Endothelial cell of umbilical vein (primary cell): Measurements from ENCODE around the gene TM7SF2. TPM values are rescaled to one million over a fixed set of nuclear protein-coding genes. Genes with fewer than 3 reads are reported as not detected.

ENCODE experiments used
- BruUV-seq: library from RNA; stranded (reverse); fragments of 400-500 nt; replicated peaks from 2 replicates; lab custom pipeline; 2021; lab: Mats Ljungman, UMichigan
- CTCF ChIA-PET: fragments of 300-600, 350-600 bp; sonication (Branson Sonifier 250); formaldehyde crosslinking; loops from one replicate; lab custom pipeline; 2021; ENCODE audit warnings: antibody characterized with exemption, inconsistent platforms; lab: Charles Lee
- POLR2A ChIA-PET: fragments of 300-600, 350-600 bp; sonication (Branson Sonifier 250); formaldehyde crosslinking; loops from one replicate; lab custom pipeline; 2021; ENCODE audit warnings: antibody characterized with exemption, inconsistent platforms; lab: Charles Lee
- DNase-seq: peaks from one replicate; pipeline ENCODE4 v3.0.0-alpha.2; 2011; ENCODE audit warnings: low read depth, low spot score
- FAIRE-seq: peaks from 2 replicates; lab custom pipeline; 2011; peaks lifted over from hg19 to GRCh38; lab: Jason Lieb, UNC
- H2AFZ ChIP-seq: 2 replicates; pipeline ENCODE4 v1.6.0; 2012; ENCODE audit warnings: low read depth, low read length, control low read depth, inconsistent platforms
- H3K27ac ChIP-seq: 2 replicates; pipeline ENCODE4 v1.5.1; 2011; ENCODE audit warnings: low read depth, mild to moderate bottlenecking, control low read depth, low read length, moderate library complexity; ENCODE audit not compliant: insufficient read depth
- H3K27me3 ChIP-seq, 2 experiments: 2 replicates each; pipeline versions ENCODE4 v1.6.0 to v1.6.1; 2011; ENCODE audit warnings: low read length in 2 of 2, mixed read lengths in 1 of 2; ENCODE audit not compliant: control insufficient read depth in 2 of 2, insufficient read depth in 2 of 2
- H3K36me3 ChIP-seq, 2 experiments: 2 replicates in 1 of 2; 3 replicates in 1 of 2; pipeline ENCODE4 v1.5.1; 2011; ENCODE audit warnings: low read length in 2 of 2, mild to moderate bottlenecking in 1 of 2, moderate library complexity in 1 of 2; ENCODE audit not compliant: control insufficient read depth in 2 of 2, insufficient read depth in 2 of 2; ENCODE audit errors: extremely low read depth in 1 of 2
- H3K4me1 ChIP-seq: 3 replicates; pipeline ENCODE4 v1.5.1; 2011; ENCODE audit warnings: mild to moderate bottlenecking, low read length; ENCODE audit not compliant: control insufficient read depth, insufficient read depth; ENCODE audit errors: extremely low read depth
- H3K4me2 ChIP-seq: 2 replicates; pipeline ENCODE4 v1.6.1; 2011; ENCODE audit warnings: low read length, control low read depth, mixed read lengths; ENCODE audit not compliant: insufficient read depth
- H3K4me3 ChIP-seq, 3 experiments: fragments of 200-600 bp in 1 of 3; sonication (generic), shearing (Covaris generic) in 1 of 3; replicated peaks in 1 of 3; 2 replicates each; pipeline ENCODE4 v1.5.1; 2011 to 2016; ENCODE audit warnings: control low read depth in 3 of 3, low read length in 3 of 3, mild to moderate bottlenecking in 2 of 3, inconsistent platforms in 1 of 3, low read depth in 1 of 3, moderate library complexity in 1 of 3; ENCODE audit not compliant: insufficient read depth in 1 of 3
- H3K79me2 ChIP-seq: 2 replicates; pipeline ENCODE4 v1.6.0; 2012; ENCODE audit warnings: low read length, inconsistent platforms; ENCODE audit not compliant: control insufficient read depth, insufficient read depth
- H3K9ac ChIP-seq: replicated peaks from 2 replicates; pipeline ENCODE3; 2011; ENCODE audit warnings: low read length, control low read depth; ENCODE audit not compliant: insufficient read depth; ENCODE audit errors: extremely low read depth
- H3K9me1 ChIP-seq: replicated peaks from 3 replicates; pipeline ENCODE4 v1.6.0; 2011; ENCODE audit warnings: mild to moderate bottlenecking, low read length; ENCODE audit not compliant: control insufficient read depth, insufficient read depth; ENCODE audit errors: extremely low read depth
- H3K9me3 ChIP-seq: replicated peaks from 2 replicates; pipeline ENCODE4 v1.5.1; 2012; ENCODE audit warnings: low read length, inconsistent platforms; ENCODE audit not compliant: control insufficient read depth, insufficient read depth
- H4K20me1 ChIP-seq: replicated peaks from 2 replicates; pipeline ENCODE3; 2011; ENCODE audit warnings: mild to moderate bottlenecking, low read length; ENCODE audit not compliant: control insufficient read depth, insufficient read depth; ENCODE audit errors: extremely low read depth
- EZH2 ChIP-seq: IDR thresholded peaks from 2 replicates; pipeline ENCODE4 v1.6.1; 2012; ENCODE audit warnings: borderline replicate concordance, low read depth, mild to moderate bottlenecking, moderate library complexity, low read length, inconsistent platforms; ENCODE audit not compliant: severe bottlenecking
- FOS ChIP-seq: IDR thresholded peaks from 2 replicates; pipeline ENCODE4 v1.6.1; 2011; ENCODE audit warnings: mild to moderate bottlenecking, low read length, moderate library complexity, borderline replicate concordance; ENCODE audit not compliant: insufficient read depth
- GATA2 ChIP-seq: IDR thresholded peaks from 2 replicates; pipeline ENCODE4 v1.7.0; 2011; ENCODE audit warnings: low read depth, mild to moderate bottlenecking, moderate library complexity, mixed read lengths, low read length; ENCODE audit not compliant: insufficient read length, insufficient read depth
- JUN ChIP-seq: IDR thresholded peaks from 2 replicates; pipeline ENCODE4 v1.6.1; 2011; ENCODE audit warnings: borderline replicate concordance, low read depth; ENCODE audit not compliant: insufficient read length, insufficient read depth
- MYC ChIP-seq: IDR thresholded peaks from one replicate; pipeline ENCODE4 v1.6.1; 2011; ENCODE audit warnings: mild to moderate bottlenecking, low read depth, low read length
- POLR2A ChIP-seq: IDR thresholded peaks from 2 replicates; pipeline ENCODE4 v1.6.1; 2012; ENCODE audit warnings: low read depth, mild to moderate bottlenecking, control low read depth, low read length
- POLR2AphosphoS5 ChIP-seq: IDR thresholded peaks from 2 replicates; pipeline ENCODE4 v1.6.1; 2012; ENCODE audit warnings: low read depth, mild to moderate bottlenecking, control low read depth, low read length, moderate library complexity; ENCODE audit not compliant: insufficient read depth
- dilution Hi-C: fragments of 300-500 bp; cut with MboI; formaldehyde crosslinking; loops from one replicate; pipeline ENCODE4 v1.15.0; 2019; ENCODE audit warnings: low sequenced_read_pairs; ENCODE audit not compliant: extremely low pct_ligation_motif_present
- intact Hi-C: fragments of 100-400 bp; cut with micrococcal nuclease; formaldehyde crosslinking; loops from one replicate; pipeline ENCODE4 v1.10.0; 2022
- polyA plus RNA-seq, 4 experiments: library from polyadenylated mRNA; depleted of rRNA in 3 of 4; stranded (reverse) in 3 of 4; unstranded in 1 of 4; fragments of >200 nt; gene quantifications; 2 replicates each; pipeline versions ENCODE4 v1.2.1 to v1.2.3, GENCODE V29; 2011 to 2012; ENCODE audit warnings: missing spikeins in 1 of 4
- total RNA-seq: library from RNA; stranded (reverse); gene quantifications from 2 replicates; pipeline ENCODE4 v1.2.3, GENCODE V29; 2021
- TF ChIP-seq, protein P1 (sequence below), 2 donors: IDR thresholded peaks; 1 replicate in 1 of 2; 2 replicates in 1 of 2; pipeline ENCODE4 v1.5.1; 2011; ENCODE audit warnings: low read length in 2 of 2, mild to moderate bottlenecking in 2 of 2, moderate library complexity in 2 of 2, control low read depth in 1 of 2, inconsistent platforms in 1 of 2, low read depth in 1 of 2; ENCODE audit not compliant: insufficient read depth in 1 of 2; ENCODE audit errors: extremely low read depth in 1 of 2
- TF ChIP-seq, protein P2 (sequence below): IDR thresholded peaks from 2 replicates; pipeline ENCODE4 v1.6.1; 2011; ENCODE audit not compliant: insufficient read depth, insufficient read length

TM7SF2 gene
- total and polyA plus RNA-seq, 2 donors (not counting 3 experiments of a cell fraction or from before 2014, with no cell fraction given), result 11.6 to 47.1 TPM

DNA sequence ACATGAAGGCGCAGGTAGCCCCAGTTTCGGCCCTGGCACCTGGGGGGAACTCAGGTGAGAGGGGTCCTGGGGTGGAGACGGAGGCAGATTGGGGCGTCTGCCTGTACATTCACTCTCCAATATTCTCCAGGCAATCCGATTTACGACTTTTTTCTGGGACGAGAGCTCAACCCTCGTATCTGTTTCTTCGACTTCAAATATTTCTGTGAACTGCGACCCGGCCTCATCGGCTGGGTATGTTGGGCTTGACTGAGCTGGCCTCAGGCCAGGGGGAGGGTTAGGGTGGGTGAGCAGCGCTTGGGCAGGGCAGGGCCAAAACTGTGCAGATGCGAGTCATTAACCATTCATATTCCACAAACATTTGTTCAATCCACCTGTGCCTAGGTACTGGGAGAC lies 1.7 kb downstream of the TM7SF2 start:
- Histone ChIP-seq H3K4me3 (peak overlapping the region in 1 of 3 experiments; percentile 51), H3K4me1 (peaks cover 17% of the 10 kb centered on the region), H3K36me3 (peaks cover 0 to 13% of the 10 kb centered on the region in 2 experiments), H3K4me2 (peak overlapping the region; percentile 43), H4K20me1 (no peaks in the 10 kb centered on the region), H3K9me3 (no peaks in the 10 kb centered on the region), H3K9me1 (no peaks in the 10 kb centered on the region), H3K27me3 (no peaks in the 10 kb centered on the region), H3K79me2 (peaks cover 6% of the 10 kb centered on the region), H2AFZ (no peak overlapping the region), H3K9ac (no peak overlapping the region), H3K27ac (no peak overlapping the region)
- no peak for TF ChIP-seq EZH2
- TF ChIP-seq MYC, result no peak
- TF ChIP-seq POLR2AphosphoS5, result no peak
- TF ChIP-seq, protein P1, sequence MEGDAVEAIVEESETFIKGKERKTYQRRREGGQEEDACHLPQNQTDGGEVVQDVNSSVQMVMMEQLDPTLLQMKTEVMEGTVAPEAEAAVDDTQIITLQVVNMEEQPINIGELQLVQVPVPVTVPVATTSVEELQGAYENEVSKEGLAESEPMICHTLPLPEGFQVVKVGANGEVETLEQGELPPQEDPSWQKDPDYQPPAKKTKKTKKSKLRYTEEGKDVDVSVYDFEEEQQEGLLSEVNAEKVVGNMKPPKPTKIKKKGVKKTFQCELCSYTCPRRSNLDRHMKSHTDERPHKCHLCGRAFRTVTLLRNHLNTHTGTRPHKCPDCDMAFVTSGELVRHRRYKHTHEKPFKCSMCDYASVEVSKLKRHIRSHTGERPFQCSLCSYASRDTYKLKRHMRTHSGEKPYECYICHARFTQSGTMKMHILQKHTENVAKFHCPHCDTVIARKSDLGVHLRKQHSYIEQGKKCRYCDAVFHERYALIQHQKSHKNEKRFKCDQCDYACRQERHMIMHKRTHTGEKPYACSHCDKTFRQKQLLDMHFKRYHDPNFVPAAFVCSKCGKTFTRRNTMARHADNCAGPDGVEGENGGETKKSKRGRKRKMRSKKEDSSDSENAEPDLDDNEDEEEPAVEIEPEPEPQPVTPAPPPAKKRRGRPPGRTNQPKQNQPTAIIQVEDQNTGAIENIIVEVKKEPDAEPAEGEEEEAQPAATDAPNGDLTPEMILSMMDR (IDR thresholded peaks at IDR 0.05; ENCODE audit: extremely low read depth in 1 of 2, insufficient read depth in 1 of 2, low read depth in 1 of 2, low read length in 2 of 2), result no peak
- no peak for TF ChIP-seq GATA2
- TF ChIP-seq POLR2A, result no peak
- no peak for TF ChIP-seq JUN
- TF ChIP-seq, protein P2, sequence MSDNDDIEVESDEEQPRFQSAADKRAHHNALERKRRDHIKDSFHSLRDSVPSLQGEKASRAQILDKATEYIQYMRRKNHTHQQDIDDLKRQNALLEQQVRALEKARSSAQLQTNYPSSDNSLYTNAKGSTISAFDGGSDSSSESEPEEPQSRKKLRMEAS, result no peak
- no peak for TF ChIP-seq FOS
- intact Hi-C loops, result loop anchor here (5.0 kb wide), 1 partner anchor 196 kb away; the partner anchor contains the start of gene ATG2A
- FAIRE-seq, result no peak
- BruUV-seq, result no TSS peak
- POLR2A ChIA-PET, result no interaction called here
- dilution Hi-C loops, result no loop called here
- no peak for DNase-seq
- CTCF ChIA-PET, result interaction anchor here (1.2 to 3.7 kb wide), 7 partner anchors 8 to 68 kb away, joined by 4 to 56 read pairs (median 16); partner anchors contain the start of genes CAPN1, FAU, MRPL49 and SYVN1
